Gastroesophageal sphincter (tissue), 4 donors: ENCODE measurements around the gene GIPC1. TPM values are rescaled to one million over a fixed set of nuclear protein-coding genes. Genes with fewer than 3 reads are reported as not detected.

Experiments
- ATAC-seq: fragments of 150-250 bp; one replicate; pipeline ENCODE4 v1.9.1; 2016; ENCODE audit warnings: mild to moderate bottlenecking, moderate library complexity
- H3K27ac ChIP-seq, 4 donors: fragments of 200-600 bp; sonication (generic) in 3 of 4; 1 replicate in 3 of 4; 2 replicates in 1 of 4; pipeline ENCODE4 v1.5.1; 2016 to 2019
- H3K27me3 ChIP-seq: fragments of 200-600 bp; sonication (generic); one replicate; pipeline ENCODE4 v1.5.1; 2019
- H3K36me3 ChIP-seq, 2 donors: fragments of 200-600 bp; sonication (generic); one replicate each; pipeline ENCODE4 v1.5.1; 2019; ENCODE audit warnings: control low read depth in 1 of 2
- H3K4me1 ChIP-seq, 3 donors: fragments of 200-600 bp; sonication (generic); 1 replicate in 2 of 3; 2 replicates in 1 of 3; pipeline ENCODE4 v1.5.1; 2016 to 2019; ENCODE audit warnings: control low read depth in 2 of 3
- H3K4me3 ChIP-seq, 2 donors: fragments of 200-600 bp; sonication (generic); one replicate each; pipeline ENCODE4 v1.5.1; 2019; ENCODE audit warnings: mild to moderate bottlenecking in 1 of 2, moderate library complexity in 1 of 2
- H3K9me3 ChIP-seq, 3 donors: fragments of 200-600 bp; sonication (generic); one replicate each; pipeline ENCODE4 v1.5.1; 2017 to 2019; ENCODE audit warnings: control low read depth in 2 of 3
- EP300 ChIP-seq: sonication (generic); formaldehyde crosslinking; IDR thresholded peaks from one replicate; pipeline ENCODE4 v1.6.1; 2017; ENCODE audit warnings: antibody characterized with exemption, mild to moderate bottlenecking
- POLR2A ChIP-seq, 2 donors: fragments of 450-650 bp; IDR thresholded peaks; one replicate each; pipeline ENCODE4 v1.6.1; 2017; ENCODE audit warnings: antibody characterized with exemption in 2 of 2, mild to moderate bottlenecking in 2 of 2, moderate library complexity in 1 of 2
- POLR2AphosphoS5 ChIP-seq: sonication (generic); formaldehyde crosslinking; IDR thresholded peaks from one replicate; pipeline ENCODE4 v1.6.1; 2017; ENCODE audit warnings: antibody characterized with exemption
- WGBS, 2 donors: methylation state at CpG; one replicate each; pipeline ENCODE4 v1.1.5; 2018; ENCODE audit warnings: low coverage in 1 of 2; 5-methylcytosine and 5-hydroxymethylcytosine counted together
- total RNA-seq, 4 donors: library from RNA; depleted of rRNA; stranded (reverse); fragments of >200 nt; gene quantifications; one replicate each; pipeline ENCODE4 v1.1.0, GENCODE V29; 2016
- TF ChIP-seq, protein P1 (sequence below), 4 experiments: fragments of 200-600 bp in 2 of 4; fragments of 450-650 bp in 2 of 4; sonication (generic) in 1 of 4; IDR thresholded peaks; one replicate each; pipeline ENCODE4 v1.5.1; 2017 to 2019; ENCODE audit warnings: antibody characterized with exemption in 4 of 4, mild to moderate bottlenecking in 2 of 4, moderate library complexity in 2 of 4

Gene GIPC1
- total RNA-seq, 4 donors from 2014 or later = 63.8 to 115 (median 78.3) TPM

DNA sequence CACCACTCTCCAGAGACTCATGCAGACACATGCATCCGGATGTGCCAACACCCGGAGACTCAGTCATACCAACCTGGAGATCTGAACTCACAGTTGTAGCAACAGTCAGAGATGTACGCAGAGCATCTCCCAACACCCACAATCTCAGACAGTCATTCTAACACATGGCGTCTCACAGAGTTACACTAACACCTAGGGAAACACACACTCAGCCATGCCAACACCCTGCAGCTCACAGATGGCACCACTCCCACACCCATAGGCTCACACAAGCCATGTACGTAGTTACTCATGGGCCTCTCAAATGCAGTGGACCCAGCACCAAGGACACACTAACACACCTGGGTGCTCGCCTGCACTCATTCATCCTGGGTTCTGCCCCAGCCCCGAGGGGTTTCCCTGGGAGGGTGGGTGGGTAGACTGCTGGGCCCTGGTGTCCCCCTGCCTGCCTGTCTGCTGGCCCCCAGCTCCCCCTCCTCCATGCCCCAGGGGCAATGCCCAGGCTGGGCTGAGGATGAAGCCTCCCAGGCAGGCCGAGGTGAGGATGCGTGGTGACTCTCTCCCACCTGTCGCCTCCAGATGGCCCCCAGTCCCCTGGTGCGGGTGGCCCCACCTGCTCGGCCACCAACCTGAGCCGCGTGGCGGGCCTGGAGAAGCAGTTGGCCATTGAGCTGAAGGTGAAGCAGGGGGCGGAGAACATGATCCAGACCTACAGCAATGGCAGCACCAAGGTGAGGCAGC lies 52.9 kb downstream of the GIPC1 start:
- peaks cover 0 to 34% (median 10%) of the 10 kb centered on the region in 3 donors for H3K4me1 ChIP-seq
- H3K36me3 ChIP-seq = peaks cover 0 to 75% of the 10 kb centered on the region in 2 donors
- no peak for ATAC-seq
- TF ChIP-seq EP300 = no peak
- no peak for TF ChIP-seq POLR2AphosphoS5
- no peak for TF ChIP-seq POLR2A (IDR thresholded peaks at IDR 0.05)
- TF ChIP-seq, protein P1, sequence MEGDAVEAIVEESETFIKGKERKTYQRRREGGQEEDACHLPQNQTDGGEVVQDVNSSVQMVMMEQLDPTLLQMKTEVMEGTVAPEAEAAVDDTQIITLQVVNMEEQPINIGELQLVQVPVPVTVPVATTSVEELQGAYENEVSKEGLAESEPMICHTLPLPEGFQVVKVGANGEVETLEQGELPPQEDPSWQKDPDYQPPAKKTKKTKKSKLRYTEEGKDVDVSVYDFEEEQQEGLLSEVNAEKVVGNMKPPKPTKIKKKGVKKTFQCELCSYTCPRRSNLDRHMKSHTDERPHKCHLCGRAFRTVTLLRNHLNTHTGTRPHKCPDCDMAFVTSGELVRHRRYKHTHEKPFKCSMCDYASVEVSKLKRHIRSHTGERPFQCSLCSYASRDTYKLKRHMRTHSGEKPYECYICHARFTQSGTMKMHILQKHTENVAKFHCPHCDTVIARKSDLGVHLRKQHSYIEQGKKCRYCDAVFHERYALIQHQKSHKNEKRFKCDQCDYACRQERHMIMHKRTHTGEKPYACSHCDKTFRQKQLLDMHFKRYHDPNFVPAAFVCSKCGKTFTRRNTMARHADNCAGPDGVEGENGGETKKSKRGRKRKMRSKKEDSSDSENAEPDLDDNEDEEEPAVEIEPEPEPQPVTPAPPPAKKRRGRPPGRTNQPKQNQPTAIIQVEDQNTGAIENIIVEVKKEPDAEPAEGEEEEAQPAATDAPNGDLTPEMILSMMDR (IDR thresholded peaks at IDR 0.05) = no peak
- H3K27ac ChIP-seq = no peak overlapping the region
- no peaks in the 10 kb centered on the region for H3K27me3 ChIP-seq
- WGBS, 2 donors = 87 to 92% methylated on average over 6 to 7 of the region's 16 CpGs
- no peaks in the 10 kb centered on the region for H3K9me3 ChIP-seq
- no peak overlapping the region for H3K4me3 ChIP-seq

DNA sequence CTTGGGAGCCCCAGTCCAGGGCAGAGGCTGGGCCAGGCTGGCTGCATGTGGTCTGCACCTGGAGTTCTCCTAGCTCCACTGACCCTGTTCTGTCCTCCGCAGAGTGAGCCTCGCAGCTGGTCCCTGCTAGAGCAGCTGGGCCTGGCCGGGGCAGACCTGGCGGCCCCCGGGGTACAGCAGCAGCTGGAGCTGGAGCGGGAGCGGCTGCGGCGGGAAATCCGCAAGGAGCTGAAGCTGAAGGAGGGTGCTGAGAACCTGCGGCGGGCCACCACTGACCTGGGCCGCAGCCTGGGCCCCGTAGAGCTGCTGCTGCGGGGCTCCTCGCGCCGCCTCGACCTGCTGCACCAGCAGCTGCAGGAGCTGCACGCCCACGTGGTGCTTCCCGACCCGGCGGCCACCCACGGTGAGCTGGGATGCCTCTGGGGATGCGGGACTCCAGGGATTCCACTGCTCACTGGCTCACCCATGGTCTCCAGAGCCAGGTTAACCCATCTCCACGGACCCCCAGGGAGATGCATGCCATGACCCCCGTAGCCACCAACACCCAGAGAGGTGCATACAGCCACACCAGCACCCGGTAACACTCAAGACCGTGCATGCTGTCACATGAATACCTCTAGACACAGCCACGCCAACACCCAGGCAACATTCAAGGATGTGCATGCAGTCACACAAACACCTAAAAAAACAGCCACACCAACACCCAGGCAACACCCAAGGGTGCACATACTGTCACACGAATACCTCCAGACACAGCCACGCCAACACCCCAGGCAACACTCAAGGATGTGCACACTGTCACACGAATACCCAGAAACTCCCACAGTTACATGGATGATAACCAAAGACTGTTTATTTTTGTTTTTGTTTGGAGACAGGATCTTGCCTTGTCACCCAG lies 54.6 kb downstream of the GIPC1 start:
- ATAC-seq = no peak
- WGBS, 2 donors = 83 to 85% methylated on average over 2 to 4 of the region's 34 CpGs
- Histone ChIP-seq H3K27me3 (no peaks in the 10 kb centered on the region), H3K36me3 (peaks cover 0 to 71% of the 10 kb centered on the region in 2 donors), H3K4me3 (no peak overlapping the region), H3K9me3 (no peaks in the 10 kb centered on the region), H3K27ac (peak overlapping the region in 1 of 4 donors; percentile 65), H3K4me1 (peaks cover 0 to 52% (median 10%) of the 10 kb centered on the region in 3 donors)
- TF ChIP-seq, protein P1 (IDR thresholded peaks at IDR 0.05) = no peak
- TF ChIP-seq POLR2AphosphoS5 (no peak), POLR2A (IDR thresholded peaks at IDR 0.05) (no peak), EP300 (no peak)

DNA sequence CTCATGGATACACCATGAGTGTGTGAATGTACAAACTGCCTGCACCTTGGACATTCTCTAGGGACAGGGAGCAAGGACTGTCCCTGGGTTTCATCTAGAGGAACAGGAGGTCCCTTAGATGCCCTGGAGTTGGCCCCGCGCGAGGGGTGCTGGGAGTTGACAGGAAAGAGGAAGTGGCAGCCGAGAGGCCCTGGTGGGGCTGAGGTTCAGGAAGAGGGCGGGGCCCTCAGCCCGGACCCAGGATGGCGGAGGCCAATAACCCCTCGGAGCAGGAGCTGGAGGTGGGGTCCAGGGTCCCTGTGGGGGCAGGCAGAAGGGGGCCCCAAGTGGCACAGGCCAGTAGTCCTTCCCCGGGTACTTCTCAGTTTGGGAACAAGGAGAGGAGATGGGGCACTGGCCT lies 55.9 kb downstream of the GIPC1 start:
- ATAC-seq = peak; percentile 40
- peak overlapping the region in 3 of 4 donors; percentile 26 to 65 (median 32) for H3K27ac ChIP-seq
- 45 to 53% methylated on average over 3 to 9 of the region's 9 CpGs for WGBS, 2 donors
- H3K4me3 ChIP-seq = peak overlapping the region in 1 of 2 donors; percentile 26
- peaks cover 0 to 64% (median 19%) of the 10 kb centered on the region in 3 donors for H3K4me1 ChIP-seq
- no peaks in the 10 kb centered on the region for H3K9me3 ChIP-seq
- H3K27me3 ChIP-seq = no peaks in the 10 kb centered on the region
- TF ChIP-seq, protein P1 (IDR thresholded peaks at IDR 0.05) = no peak
- TF ChIP-seq EP300 = no peak
- no peak for TF ChIP-seq POLR2AphosphoS5
- TF ChIP-seq POLR2A (IDR thresholded peaks at IDR 0.05) = no peak
- H3K36me3 ChIP-seq = peaks cover 0 to 65% of the 10 kb centered on the region in 2 donors

DNA sequence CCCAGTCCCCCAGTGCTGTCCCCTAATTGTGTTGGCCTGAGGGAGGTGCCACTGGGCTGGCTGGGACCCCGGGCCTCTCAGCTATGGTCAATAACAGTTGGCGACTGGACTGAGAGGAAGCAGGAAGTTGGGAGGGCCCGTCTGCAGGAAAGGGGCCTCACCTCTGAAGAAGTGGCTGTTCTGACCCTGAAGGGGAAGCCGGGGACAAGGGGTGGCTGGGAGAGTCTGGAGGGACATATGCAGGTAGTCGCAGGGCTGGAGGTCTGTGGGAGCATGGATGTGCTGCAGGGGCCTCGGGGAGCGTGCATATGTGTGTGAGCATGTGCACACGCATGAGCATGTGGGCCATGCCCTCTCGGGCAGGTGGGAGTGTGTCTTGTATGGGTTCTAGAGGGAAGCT lies 56.9 kb downstream of the GIPC1 start:
- ATAC-seq = no peak
- H3K4me1 ChIP-seq = peaks cover 0 to 74% (median 26%) of the 10 kb centered on the region in 3 donors

More for the DNA sequence above, 56.9 kb downstream of the GIPC1 start:
- Histone ChIP-seq H3K27me3 (no peaks in the 10 kb centered on the region), H3K27ac (no peak overlapping the region), H3K36me3 (peaks cover 0 to 54% of the 10 kb centered on the region in 2 donors), H3K9me3 (no peaks in the 10 kb centered on the region), H3K4me3 (no peak overlapping the region)
- TF ChIP-seq, protein P1 (IDR thresholded peaks at IDR 0.05) = no peak
- TF ChIP-seq EP300 = no peak
- TF ChIP-seq POLR2A (IDR thresholded peaks at IDR 0.05) = no peak
- no peak for TF ChIP-seq POLR2AphosphoS5
- WGBS, 2 donors = 68% methylated on average over 3 of the region's 9 CpGs; no CpG with 5 or more reads in 1 of the 2 donors
